ENCODE results near the gene NTNG1. TPM values are rescaled to one million over a fixed set of nuclear protein-coding genes. Genes with fewer than 3 reads are reported as not detected.

The NTNG1 gene
- total RNA-seq, 4 donors from 2014 or later, result 0.41 to 1.3 TPM; not detected in 2

- intact Hi-C loops (cut with DNase I), result no loop called here
- no peaks in the 10 kb centered on the region for H3K4me1 ChIP-seq
- H3K9me3 ChIP-seq, result no peaks in the 10 kb centered on the region
- no peak for DNase-seq
- H3K27me3 ChIP-seq, result no peaks in the 10 kb centered on the region
- no peak for TF ChIP-seq CTCF (IDR thresholded peaks at IDR 0.05)
- TF ChIP-seq POLR2A (IDR thresholded peaks at IDR 0.05), result no peak
- no peak overlapping the region for H3K4me3 ChIP-seq
- H3K36me3 ChIP-seq, result no peaks in the 10 kb centered on the region
- WGBS, 2 donors, result 71 to 79% methylated on average over 5 of the region's 5 CpGs
- no peak overlapping the region for H3K27ac ChIP-seq
These were observed 151.1 kb downstream of the NTNG1 start for GRCh38 chr1:107291987-107292386.

GRCh38 chr1:107293901-107294613 lies 153.2 kb downstream of the NTNG1 start:
- 61 to 68% methylated on average over 5 to 6 of the region's 6 CpGs for WGBS, 2 donors
- Histone ChIP-seq H3K36me3 (no peaks in the 10 kb centered on the region), H3K27ac (no peak overlapping the region), H3K27me3 (no peaks in the 10 kb centered on the region), H3K9me3 (no peaks in the 10 kb centered on the region), H3K4me1 (no peaks in the 10 kb centered on the region), H3K4me3 (no peak overlapping the region)
- intact Hi-C loops (cut with DNase I), result no loop called here
- TF ChIP-seq CTCF (IDR thresholded peaks at IDR 0.05) (no peak), POLR2A (IDR thresholded peaks at IDR 0.05) (no peak)
- no peak for DNase-seq

GRCh38 chr1:107294686-107295085 lies 153.8 kb downstream of the NTNG1 start:
- no peaks in the 10 kb centered on the region for H3K9me3 ChIP-seq

GRCh38 chr1:107297681-107298080 lies 156.8 kb downstream of the NTNG1 start:
- no peaks in the 10 kb centered on the region for H3K36me3 ChIP-seq
- no peaks in the 10 kb centered on the region for H3K9me3 ChIP-seq
- no peak overlapping the region for H3K4me3 ChIP-seq
- no peak for TF ChIP-seq POLR2A (IDR thresholded peaks at IDR 0.05)
- no peak for TF ChIP-seq CTCF (IDR thresholded peaks at IDR 0.05)
- H3K27me3 ChIP-seq, result no peaks in the 10 kb centered on the region
- no peak overlapping the region for H3K27ac ChIP-seq
- WGBS, 2 donors, result 66 to 67% methylated on average over 1 of the region's 1 CpG
- intact Hi-C loops (cut with DNase I), result no loop called here
- H3K4me1 ChIP-seq, result no peaks in the 10 kb centered on the region
- no peak for DNase-seq

More at GRCh38 chr1:107294686-107295085, 153.8 kb downstream of the NTNG1 start:
- TF ChIP-seq CTCF (IDR thresholded peaks at IDR 0.05) (no peak), POLR2A (IDR thresholded peaks at IDR 0.05) (no peak)
- H3K27me3 ChIP-seq, result no peaks in the 10 kb centered on the region
- no peaks in the 10 kb centered on the region for H3K4me1 ChIP-seq
- H3K4me3 ChIP-seq, result no peak overlapping the region
- WGBS, 2 donors, result 78 to 83% methylated on average over 1 of the region's 1 CpG
- intact Hi-C loops (cut with DNase I), result no loop called here
- no peaks in the 10 kb centered on the region for H3K36me3 ChIP-seq
- DNase-seq, result no peak
- no peak overlapping the region for H3K27ac ChIP-seq

- H3K4me3 ChIP-seq, result no peak overlapping the region
- whole genome bisulfite sequencing, 2 donors, result 23 to 28% methylated on average over 1 of the region's 1 CpG
- no peaks in the 10 kb centered on the region for H3K27me3 ChIP-seq
- H3K36me3 ChIP-seq, result no peaks in the 10 kb centered on the region
- H3K9me3 ChIP-seq, result no peaks in the 10 kb centered on the region
- H3K4me1 ChIP-seq, result no peaks in the 10 kb centered on the region
- DNase-seq, result no peak
- no peak overlapping the region for H3K27ac ChIP-seq
- intact Hi-C loops (cut with DNase I), result no loop called here
- TF ChIP-seq CTCF (IDR thresholded peaks at IDR 0.05), result no peak
- TF ChIP-seq POLR2A (IDR thresholded peaks at IDR 0.05), result no peak
These were observed 157.7 kb downstream of the NTNG1 start for GRCh38 chr1:107298526-107298925.

All from esophagus squamous epithelium (tissue), 5 donors.